ENCODE measurements around the gene VAMP4. TPM values are rescaled to one million over a fixed set of nuclear protein-coding genes. Genes with fewer than 3 reads are reported as not detected.
A peak's percentile ranks its signal among the peaks of the same experiment; 100 is the strongest.

The VAMP4 gene, protein sequence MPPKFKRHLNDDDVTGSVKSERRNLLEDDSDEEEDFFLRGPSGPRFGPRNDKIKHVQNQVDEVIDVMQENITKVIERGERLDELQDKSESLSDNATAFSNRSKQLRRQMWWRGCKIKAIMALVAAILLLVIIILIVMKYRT
- 21.2 TPM for polyA plus RNA-seq (ENCODE audit: insufficient read length)
- long read RNA-seq, donor 1, full-length matches to known transcripts = 4 of 4 reads
- long read RNA-seq, donor 1, partial matches to known transcripts = 0 of 4 reads
- long read RNA-seq, donor 1, other reads (novel, unspliced or antisense) = 0 of 4 reads
- long read RNA-seq, donor 2, full-length matches to known transcripts = 4 of 4 reads
- long read RNA-seq, donor 2, partial matches to known transcripts = 0 of 4 reads
- long read RNA-seq, donor 2, other reads (novel, unspliced or antisense) = 0 of 4 reads
- long read RNA-seq, donor 3, full-length matches to known transcripts = 2 of 2 reads
- long read RNA-seq, donor 3, partial matches to known transcripts = 0 of 2 reads
- long read RNA-seq, donor 3, other reads (novel, unspliced or antisense) = 0 of 2 reads
- long read RNA-seq, donor 4, full-length matches to known transcripts = 1 of 1 reads
- long read RNA-seq, donor 4, partial matches to known transcripts = 0 of 1 reads
- long read RNA-seq, donor 4, other reads (novel, unspliced or antisense) = 0 of 1 reads
- long read RNA-seq, donor 5, full-length matches to known transcripts = 7 of 7 reads
- long read RNA-seq, donor 5, partial matches to known transcripts = 0 of 7 reads
- long read RNA-seq, donor 5, other reads (novel, unspliced or antisense) = 0 of 7 reads
- long read RNA-seq, donor 6, partial matches to known transcripts = 0 of 2 reads
- long read RNA-seq, donor 6, other reads (novel, unspliced or antisense) = 0 of 2 reads
- long read RNA-seq, donor 7, full-length matches to known transcripts = 6 of 6 reads
- long read RNA-seq, donor 7, partial matches to known transcripts = 0 of 6 reads
- long read RNA-seq, donor 7, other reads (novel, unspliced or antisense) = 0 of 6 reads
- long read RNA-seq, donor 8, full-length matches to known transcripts = 2 of 2 reads
- long read RNA-seq, donor 8, partial matches to known transcripts = 0 of 2 reads
- long read RNA-seq, donor 8, other reads (novel, unspliced or antisense) = 0 of 2 reads

DNA sequence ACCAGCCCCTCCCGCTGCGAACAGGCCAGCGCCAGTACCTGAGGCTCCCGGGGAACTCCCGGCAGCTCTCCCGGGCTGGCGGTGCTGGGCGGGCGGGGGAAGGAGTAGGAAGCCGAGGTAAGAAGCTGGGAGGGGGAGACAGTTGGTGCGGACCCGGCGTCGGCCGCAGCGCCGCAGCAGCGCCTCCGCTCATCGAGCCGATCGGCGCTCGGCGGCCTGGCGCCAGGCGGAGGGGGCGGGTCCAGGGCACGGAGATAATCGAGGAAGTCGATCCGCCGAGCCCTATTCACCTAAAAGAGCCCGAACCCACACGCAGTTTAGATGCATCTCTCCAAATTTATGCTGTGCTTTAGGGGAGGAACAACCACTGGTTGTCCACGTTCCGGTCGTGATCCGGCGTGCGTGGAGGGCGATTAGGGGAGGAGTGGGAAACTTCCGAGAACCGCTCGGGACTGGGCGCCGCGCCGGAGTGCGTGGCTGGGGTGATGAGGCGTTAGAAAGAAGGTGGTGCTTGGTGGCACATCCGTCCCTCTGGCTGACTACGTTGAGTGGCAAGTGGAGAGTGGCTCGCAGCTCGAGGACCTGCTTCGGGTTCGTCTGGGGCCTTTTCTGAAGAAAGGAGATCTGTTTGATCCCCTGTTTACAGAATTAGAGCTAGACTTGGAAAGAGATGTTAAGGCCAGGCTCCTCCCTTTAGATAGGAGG is at the start of gene VAMP4:
Gene VAMP4 (minus strand): TSS at position 194 of the 705 bp plus-strand sequence. CDS start 3,651 bp downstream, outside the sequence.
- DNase-seq = peak; percentile 90

DNA sequence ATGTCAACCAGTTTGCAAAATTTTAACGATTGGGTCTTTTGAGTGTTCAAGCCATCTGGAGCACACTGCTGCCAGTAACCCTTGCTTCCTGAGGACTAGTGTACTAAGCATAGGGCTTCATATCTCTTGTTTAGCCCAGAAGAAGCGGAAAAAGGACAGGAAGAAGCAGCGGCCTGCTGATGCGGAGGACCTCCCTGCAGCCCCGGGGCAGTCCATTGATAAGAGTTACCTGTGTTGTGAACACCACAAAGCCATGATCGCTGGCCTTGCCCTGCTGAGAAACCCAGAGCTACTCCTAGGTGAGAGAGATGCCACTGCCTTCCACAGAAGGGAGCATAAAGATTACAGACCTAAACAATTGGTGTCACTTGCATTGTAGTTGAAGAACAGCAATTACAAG is 48.5 kb upstream of the VAMP4 start:
- no peak for DNase-seq

DNA sequence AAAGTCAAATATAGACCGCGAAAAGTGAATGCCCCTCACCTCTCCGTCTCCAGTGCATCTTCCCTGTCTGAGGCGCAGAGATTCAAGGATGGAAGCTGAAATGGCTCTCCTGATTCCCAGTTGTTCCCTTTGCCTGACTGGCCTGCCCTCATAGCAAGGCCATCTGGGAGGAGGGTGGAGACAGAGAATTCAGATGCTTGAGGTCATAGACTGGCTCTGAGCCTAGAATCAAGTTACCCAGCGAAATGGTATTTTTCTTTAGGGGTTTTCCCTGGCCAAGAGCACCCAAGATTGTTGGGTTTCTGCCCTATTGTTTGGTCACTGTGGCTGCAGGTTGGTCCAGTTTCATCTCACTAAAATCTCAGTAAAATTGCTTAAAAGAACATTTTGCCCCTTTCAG is 46.8 kb upstream of the VAMP4 start:
- no peak for DNase-seq

DNA sequence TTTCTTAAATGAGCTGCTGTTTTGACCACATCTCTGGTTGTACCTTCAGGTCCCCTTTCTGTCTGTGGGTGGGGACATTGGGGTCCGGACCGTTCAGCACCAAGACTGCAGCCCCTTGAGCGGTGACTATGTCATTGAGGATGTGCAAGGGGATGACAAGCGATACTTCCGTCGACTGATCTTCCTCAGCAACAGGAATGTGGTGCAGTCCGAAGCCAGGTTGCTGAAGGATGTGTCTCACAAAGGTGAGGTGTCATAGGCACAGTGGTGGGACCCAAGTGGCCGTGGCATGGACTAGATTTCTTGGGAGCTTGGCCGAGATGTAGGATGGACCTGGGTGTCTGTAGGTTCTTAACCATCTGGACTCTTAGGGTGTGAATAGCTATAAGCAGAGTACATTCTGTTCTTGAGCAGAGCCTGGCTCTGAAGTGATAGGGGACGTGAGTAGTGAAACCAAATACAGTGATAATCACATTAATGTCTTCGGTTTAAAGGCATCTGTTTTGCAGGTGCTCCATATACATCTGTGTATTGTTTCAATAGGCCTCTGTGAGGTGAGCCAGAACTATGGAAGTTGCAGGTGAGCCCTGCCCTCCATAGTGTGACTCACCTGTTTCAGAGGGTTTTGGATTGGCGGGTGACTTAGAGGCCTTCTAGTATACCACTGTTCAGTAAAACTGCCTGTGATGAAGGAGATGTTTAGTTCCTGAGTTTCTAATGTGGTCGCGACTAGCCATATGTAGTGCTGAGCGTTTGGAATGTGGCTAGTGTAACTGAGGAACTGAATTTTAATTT is 46.0 kb upstream of the VAMP4 start:
- DNase-seq = no peak

DNA sequence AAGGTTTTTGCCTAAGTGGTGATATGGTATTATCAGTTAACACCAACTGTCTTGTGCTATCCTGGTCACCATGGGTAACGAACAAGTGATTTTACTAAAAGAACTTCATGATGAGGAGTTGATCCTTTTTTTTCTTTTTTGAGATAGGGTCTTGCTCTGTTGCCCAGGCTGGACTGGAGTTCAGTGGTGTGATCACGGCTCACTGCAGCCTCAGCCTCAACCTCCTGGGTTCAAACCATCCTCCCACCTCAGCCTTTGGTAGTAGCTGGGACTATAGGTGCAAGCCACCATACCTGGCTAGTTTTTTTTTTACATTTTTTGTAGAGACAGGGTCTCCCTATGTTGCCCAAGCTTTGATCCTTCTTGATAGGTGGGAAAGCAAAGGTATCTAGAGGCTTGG is 44.7 kb upstream of the VAMP4 start:
- no peak for DNase-seq

DNA sequence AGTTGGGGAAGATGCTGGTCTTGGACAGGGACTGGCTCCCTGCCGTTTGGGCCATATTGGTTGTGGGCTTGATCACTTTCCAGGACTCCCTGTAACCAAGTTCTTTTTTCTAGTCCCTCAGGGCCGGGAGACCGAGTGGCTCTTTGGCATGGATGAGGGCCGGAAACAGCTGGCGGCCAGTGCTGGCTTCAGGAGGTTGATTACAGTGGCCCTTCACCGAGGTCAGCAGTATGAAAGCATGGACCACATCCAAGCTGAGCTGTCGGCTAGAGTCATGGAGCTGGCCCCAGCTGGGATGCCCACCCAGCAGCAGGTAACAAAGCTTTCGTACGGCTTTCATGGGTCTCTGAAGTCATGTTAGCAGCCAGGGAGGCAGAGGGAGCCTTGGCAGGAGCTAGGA is 43.9 kb upstream of the VAMP4 start:
- DNase-seq = no peak

DNA sequence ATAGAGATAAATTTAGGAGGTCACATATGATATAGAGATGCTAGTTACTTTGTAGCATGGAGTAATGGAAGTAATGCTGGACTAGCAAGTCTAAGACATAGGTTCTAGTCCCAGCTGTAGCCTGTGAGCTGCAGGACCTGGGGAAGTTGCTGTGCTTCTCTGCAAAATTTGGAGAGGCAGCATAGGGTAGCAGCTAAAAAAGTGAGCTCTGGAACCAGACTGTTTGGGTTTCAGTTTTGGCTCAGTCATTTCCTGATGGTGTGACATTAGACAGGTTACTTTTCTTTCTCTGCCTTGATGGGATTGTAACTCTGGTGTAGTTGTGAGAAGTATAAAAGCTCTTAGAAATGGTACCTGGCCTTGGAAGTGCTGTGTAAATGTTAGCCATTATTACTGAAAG is 42.9 kb upstream of the VAMP4 start:
- no peak for DNase-seq

DNA sequence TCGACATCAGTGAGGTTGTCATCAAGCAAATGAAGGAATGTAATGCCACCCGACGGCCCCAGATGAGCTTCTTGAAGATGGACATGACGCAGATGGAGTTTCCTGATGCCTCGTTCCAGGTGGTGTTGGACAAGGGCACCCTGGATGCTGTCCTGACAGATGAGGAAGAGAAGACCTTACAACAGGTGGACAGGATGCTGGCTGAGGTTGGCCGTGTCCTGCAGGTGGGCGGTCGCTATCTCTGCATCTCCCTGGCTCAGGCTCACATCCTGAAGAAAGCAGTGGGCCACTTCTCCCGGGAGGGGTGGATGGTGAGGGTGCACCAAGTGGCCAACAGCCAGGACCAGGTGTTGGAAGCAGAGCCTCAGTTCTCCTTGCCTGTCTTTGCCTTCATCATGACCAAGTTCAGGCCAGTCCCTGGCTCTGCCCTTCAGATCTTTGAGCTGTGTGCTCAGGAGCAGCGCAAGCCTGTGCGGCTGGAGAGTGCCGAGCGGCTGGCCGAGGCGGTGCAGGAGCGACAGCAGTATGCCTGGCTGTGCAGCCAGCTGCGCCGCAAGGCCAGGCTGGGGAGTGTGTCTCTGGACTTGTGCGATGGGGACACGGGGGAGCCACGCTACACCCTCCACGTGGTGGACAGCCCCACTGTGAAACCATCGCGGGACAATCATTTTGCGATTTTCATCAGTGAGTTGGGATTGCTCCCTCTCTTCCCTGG is 42.1 kb upstream of the VAMP4 start:
- DNase-seq = no peak

DNA sequence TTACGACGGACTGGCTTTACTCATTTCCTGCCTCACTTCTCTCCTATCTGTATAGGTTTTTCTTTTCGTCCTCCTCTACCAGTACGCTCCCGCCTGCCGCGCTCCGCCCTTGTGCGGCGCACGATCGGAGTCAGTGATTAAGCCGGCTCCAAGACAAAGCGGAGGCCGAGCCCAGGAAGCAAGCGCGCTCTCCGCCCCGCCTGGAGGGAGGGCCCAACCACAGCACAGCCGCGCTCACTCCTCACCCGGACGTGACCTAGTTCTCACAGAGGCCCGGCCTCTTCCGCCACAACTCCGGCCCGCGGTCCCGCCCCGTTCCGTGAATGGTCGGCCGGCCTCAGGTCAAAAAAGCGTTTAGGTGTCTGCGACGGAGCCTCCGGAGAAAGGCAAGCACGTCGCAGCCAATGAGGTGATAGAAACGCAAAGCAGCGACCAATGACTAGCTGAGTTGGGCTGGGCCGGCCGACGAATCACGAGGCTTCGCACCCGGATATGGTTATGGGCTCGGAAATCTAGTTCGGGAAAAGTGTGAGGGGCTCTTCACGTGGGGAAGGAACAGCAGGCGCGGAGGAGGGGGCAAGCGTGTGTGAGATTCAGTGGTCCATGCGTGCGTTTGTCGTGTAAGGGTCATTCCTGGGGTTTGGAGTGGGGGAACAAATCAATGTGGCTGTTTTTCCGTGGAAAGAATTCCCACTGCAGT is 39.5 kb upstream of the VAMP4 start, which contains the start of gene METTL13:
Gene METTL13 (plus strand): TSS at position 485 of the 700 bp plus-strand sequence. CDS start 308 bp downstream, outside the sequence.
- DNase-seq = peak; percentile 98

DNA sequence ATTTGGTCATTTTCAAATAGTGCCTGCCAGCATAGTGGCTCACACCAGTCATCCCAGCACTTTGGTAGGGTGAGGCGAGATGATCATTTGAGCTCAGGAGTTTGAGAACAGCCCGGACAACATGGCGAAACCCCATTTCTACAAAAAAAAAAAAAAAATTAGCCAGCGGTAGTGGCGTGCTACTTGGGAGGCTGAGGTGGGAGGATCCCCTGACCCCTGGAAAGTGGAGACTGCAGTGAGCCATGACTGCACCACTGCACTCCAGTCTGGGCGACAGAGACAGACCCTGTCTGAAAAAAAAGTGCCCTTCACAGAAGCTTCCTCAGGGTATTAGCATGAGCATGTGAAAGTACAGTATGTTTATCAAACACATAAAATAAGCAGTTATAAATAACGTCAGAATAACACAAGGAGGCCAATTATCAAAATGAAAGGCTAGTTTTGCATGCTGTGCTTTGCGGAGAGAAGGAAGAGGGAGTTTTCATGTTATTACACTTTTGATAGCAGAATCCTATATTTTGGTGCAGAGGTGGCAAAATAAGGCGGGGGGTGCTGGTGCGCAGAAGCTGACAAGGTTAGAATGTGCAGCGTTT is 38.8 kb upstream of the VAMP4 start:
- DNase-seq = no peak

DNA sequence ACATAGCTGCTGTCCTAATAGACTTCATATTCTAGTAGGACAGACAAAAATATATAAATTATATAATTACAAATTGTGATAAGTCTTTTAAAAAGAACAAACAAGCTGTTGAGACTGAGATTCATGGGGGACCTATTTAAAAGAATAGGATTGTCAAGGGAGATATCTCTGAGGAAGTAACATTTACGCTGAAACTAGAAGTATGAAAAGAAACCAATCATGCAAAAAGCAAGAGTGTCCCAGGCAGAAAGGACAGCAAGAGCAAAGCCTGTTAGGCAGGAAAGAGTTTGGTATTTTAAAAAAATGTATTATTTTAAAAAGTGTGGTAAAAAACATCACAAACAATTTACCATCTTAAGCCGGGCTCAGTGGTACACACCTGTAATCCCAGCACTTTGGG is 30.4 kb upstream of the VAMP4 start:
- no peak for DNase-seq

DNA sequence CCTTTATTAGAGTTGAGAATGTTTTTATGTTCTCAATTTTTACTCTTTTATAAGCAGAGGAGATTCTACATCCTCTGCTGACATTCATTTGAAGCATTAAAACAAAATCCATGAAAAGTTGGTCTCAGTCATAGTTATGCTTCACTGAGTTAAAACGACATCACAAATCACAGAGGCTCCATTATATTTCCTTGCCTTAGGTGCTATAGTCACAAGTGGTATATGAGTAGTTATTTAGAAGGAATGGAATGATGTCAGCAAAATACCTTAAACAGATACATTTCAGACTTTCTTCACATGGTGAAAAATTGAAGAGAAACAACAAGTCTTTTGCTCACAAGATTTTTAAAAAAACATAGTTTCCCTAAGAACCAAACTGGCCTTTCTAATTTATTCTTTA is 27.9 kb upstream of the VAMP4 start:
- DNase-seq = no peak

DNA sequence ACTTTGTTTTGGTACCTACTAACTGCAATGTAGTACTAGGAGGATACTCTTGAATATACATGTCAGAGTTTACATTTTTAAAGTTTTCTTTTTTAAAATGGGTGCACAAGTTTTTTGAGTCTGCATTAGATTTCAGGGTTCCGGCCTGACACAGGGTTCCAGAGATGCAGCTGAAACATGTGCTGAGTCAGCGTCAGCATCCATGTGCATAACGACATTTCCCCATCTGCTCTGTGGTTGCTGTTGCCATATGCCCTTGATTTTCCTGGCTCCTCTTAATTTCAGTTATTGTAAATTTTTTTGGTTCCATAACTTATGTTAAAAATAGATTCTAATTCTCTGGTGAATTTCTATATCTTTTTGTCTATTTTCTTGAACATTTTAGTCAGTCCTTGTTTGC is 27.3 kb upstream of the VAMP4 start:
- DNase-seq = no peak

DNA sequence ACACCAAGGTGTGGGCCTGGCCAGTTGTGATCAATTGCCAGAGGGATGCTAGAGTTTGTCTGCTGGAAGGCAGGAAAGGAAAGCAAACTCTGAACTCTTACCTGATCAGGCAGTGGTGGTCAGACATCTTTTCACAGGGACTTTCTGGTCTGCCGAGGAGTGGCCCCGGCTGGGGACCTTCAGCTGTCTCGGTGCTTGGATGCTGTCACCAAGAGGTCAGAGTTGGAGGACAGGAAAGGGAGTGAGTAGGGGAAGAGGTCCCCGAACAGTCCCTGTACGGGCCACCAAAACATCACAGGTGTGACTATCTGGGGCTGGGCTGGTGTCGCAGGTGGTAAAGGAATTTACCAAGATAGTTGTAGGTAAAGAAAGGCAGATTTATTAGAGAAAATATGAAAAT is 21.9 kb upstream of the VAMP4 start:
- DNase-seq = no peak

DNA sequence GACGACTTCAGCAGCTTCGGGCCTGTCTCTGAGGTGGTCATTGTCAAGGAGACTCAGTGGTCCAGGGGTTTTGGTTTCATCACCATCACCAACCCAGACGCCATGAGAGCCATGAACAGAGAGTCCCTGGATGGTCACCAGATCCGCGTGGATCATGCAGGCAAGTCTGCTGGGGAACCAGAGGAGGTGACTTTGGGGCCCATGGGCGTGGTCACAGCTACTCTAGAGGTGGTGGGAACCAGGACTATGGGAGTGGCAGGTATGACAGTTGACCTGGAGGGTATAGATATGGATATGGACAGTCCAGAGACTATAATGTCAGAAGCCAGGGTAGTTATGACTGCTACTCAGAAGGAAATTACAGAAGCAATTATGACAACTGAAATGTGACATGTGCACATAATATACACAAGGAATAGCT is 20.3 kb upstream of the VAMP4 start:
- DNase-seq = no peak

DNA sequence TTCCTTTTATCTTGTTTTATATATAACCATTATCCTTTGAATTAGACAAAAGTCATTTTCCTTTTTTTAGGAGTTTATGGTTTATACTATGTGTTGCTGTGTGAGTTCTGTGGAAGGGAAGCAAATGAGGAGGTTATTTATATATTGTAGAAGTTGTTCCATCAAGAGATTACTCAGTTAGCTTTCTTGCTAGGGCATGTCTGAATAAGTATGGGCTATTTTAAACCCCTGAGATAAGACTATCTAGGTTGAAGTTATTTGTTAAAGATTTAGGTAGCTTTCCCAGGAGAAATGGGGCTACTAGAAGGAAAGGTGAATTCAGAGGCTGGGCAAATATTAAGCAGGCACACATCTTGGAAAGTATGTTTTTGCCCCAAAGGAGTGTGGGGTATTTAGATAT is 16.1 kb upstream of the VAMP4 start:
- DNase-seq = no peak

DNA sequence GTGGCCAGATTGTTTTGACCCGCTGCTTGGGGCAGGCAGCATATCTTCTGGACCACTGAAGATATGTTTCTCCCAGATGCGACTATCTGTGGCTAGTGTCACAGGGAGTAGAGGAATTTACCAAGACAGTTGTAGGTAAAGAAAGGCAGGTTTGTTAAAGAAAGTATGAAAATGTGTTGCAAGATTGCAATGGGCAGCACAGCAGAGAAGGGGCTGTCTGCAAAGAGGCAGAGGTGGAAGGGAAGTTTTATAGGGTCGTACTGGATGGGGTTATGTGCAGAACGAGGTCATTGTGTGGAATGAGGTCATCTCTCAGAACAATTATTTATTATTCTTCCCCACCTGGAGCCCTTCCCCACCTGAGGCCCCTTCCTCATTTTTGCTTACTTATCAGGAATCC is 15.0 kb upstream of the VAMP4 start:
- DNase-seq = no peak

DNA sequence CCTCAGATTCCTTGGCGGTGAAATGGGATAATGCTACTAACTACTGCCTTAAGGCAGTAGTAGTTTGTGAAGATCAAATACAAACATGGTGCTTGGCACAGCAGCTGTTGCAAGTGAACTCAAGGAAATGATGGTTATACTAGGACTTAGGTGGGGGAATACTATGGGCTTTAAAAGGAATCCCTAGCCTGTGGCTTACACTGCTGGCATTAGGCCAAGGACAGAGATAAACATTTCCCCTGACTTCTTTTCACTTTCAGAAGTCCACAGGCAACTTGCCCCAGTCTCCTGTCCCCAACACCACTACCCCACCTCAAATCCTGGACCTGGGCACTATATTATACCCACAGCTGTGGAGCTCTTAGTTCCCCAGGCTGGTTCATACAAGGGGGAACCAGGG is 13.1 kb upstream of the VAMP4 start:
- DNase-seq = no peak

DNA sequence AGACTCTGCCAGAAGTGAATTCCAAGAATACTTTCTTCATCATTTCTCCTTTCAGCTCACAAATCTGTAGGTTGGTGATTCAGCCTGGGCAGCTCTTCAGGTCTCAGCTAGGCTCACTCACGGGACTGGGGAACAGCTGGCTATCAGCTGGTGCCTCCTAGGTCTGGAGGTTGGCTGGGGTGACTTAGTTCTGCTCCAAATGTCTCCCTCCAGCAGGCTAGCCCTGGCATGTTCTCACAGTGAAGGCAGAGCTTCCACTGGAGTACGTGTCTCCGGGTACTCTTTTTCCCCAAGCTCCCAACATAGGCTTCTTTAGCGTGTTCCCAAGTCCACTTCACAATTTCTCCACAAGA is 12.5 kb upstream of the VAMP4 start:
- no peak for DNase-seq
